ENCODE data around the gene ANTKMT. TPM values are rescaled to one million over a fixed set of nuclear protein-coding genes. Genes with fewer than 3 reads are reported as not detected.

The ANTKMT gene
- total and polyA plus RNA-seq, 12 donors = 23.3 to 91.1 (median 31.7) TPM

GRCh38 chr16:716768-717325 is 4.1 kb upstream of the ANTKMT start:
- ATAC-seq (no peak), DNase-seq (no peak)
- 93 to 95% methylated on average over 26 to 29 of the region's 29 CpGs for WGBS, 2 donors
- Histone ChIP-seq H3K27me3 (peaks cover 0 to 28% (median 0%) of the 10 kb centered on the region in 7 donors), H3K4me1 (peaks cover 23 to 53% (median 42%) of the 10 kb centered on the region in 9 donors), H3K27ac (no peak overlapping the region), H3K4me3 (no peak overlapping the region), H3K36me3 (no peaks in the 10 kb centered on the region), H3K9me3 (no peaks in the 10 kb centered on the region)
- TF ChIP-seq CTCF (IDR thresholded peaks at IDR 0.05) = no peak
- intact Hi-C loops (cut with DNase I) = loop anchor here in 2 of 10 donors (10.0 kb wide), 1 partner anchor 338 kb away; no protein-coding TSS in a partner anchor

- TF ChIP-seq CTCF (IDR thresholded peaks at IDR 0.05) = no peak
- 85 to 86% methylated on average over 32 of the region's 32 CpGs for WGBS, 2 donors
- Histone ChIP-seq H3K36me3 (peaks cover 0 to 3% (median 0%) of the 10 kb centered on the region in 9 donors), H3K9me3 (no peaks in the 10 kb centered on the region), H3K4me3 (no peak overlapping the region), H3K27ac (no peak overlapping the region), H3K27me3 (peaks cover 0 to 28% (median 0%) of the 10 kb centered on the region in 7 donors), H3K4me1 (peaks cover 24 to 58% (median 47%) of the 10 kb centered on the region in 9 donors)
- intact Hi-C loops (cut with DNase I) = loop anchor here in 2 of 10 donors (10.0 kb wide), 1 partner anchor 337 kb away; no protein-coding TSS in a partner anchor
- no peak for DNase-seq
- ATAC-seq = no peak
Measured at GRCh38 chr16:717450-718245, 3.3 kb upstream of the ANTKMT start.

GRCh38 chr16:718389-718788 is 2.6 kb upstream of the ANTKMT start:
- Histone ChIP-seq H3K4me1 (peaks cover 24 to 58% (median 47%) of the 10 kb centered on the region in 9 donors), H3K27me3 (peaks cover 0 to 28% (median 0%) of the 10 kb centered on the region in 7 donors), H3K27ac (no peak overlapping the region), H3K36me3 (peaks cover 0 to 7% (median 0%) of the 10 kb centered on the region in 9 donors), H3K4me3 (no peak overlapping the region), H3K9me3 (no peaks in the 10 kb centered on the region)
- no peak for DNase-seq
- 92 to 95% methylated on average over 9 of the region's 9 CpGs for WGBS, 2 donors
- intact Hi-C loops (cut with DNase I) = loop anchor here in 2 of 10 donors (10.0 kb wide), 1 partner anchor 336 kb away; no protein-coding TSS in a partner anchor
- no peak for TF ChIP-seq CTCF (IDR thresholded peaks at IDR 0.05)
- no peak for ATAC-seq

- Histone ChIP-seq H3K27me3 (peaks cover 0 to 28% (median 0%) of the 10 kb centered on the region in 7 donors), H3K4me3 (no peak overlapping the region), H3K4me1 (peaks cover 24 to 58% (median 47%) of the 10 kb centered on the region in 9 donors), H3K27ac (no peak overlapping the region), H3K36me3 (peaks cover 0 to 7% (median 0%) of the 10 kb centered on the region in 9 donors), H3K9me3 (no peaks in the 10 kb centered on the region)
- no peak for TF ChIP-seq CTCF (IDR thresholded peaks at IDR 0.05)
- DNase-seq (no peak), ATAC-seq (no peak)
- intact Hi-C loops (cut with DNase I) = loop anchor here in 2 of 10 donors (10.0 kb wide), 1 partner anchor 336 kb away; no protein-coding TSS in a partner anchor
- 87 to 91% methylated on average over 6 of the region's 6 CpGs for WGBS, 2 donors
Measured at GRCh38 chr16:718922-719321, 2.0 kb upstream of the ANTKMT start.

Data from heart right ventricle (tissue), 16 donors.